NCI-H1048 (cell line): Measurements from ENCODE around the gene TYW1.
A peak's percentile ranks its signal among the peaks of the same experiment; 100 is the strongest.
"Not testable (repeated sequence)": the region's sequence is repeated elsewhere in the genome, so short reads cannot be mapped to it uniquely, and the experiment has no call there.

Experiments used
- DNase-seq: peaks from one replicate; lab custom pipeline; 2025; lab: John Stamatoyannopoulos, UW

Gene TYW1

DNA sequence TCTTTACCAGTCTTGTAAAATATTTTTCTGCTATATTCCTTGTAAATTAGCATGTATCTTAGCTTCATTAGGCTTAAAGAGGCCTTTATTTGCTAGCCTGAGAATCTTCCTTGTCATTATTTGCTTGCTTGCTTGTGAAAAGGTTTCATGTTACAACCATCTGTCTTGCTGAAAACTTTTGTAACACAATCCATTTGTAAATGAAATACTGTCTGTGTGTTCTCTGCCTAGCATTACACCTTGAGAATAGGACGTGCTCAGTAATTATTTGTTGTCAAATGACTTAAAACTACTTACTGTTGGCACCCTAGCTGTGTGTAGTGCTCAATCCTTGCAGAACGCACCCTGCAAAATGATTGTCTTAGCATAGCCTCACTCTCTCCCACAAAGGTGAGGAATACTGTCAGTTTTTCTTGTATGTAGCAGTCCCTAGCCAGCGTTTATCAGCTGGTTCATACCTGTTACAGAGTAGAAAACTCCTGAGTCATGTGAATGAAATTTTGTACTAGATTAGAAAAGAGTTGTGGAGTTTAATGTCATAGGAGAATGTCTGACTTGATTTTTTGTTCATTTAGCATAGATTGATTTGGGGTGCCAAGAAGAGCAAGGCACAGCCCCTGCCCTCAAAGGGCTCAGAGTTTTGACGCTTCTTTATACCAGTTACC, 193.3 kb downstream of the TYW1 start:
- not testable (repeated sequence) for DNase-seq

DNA sequence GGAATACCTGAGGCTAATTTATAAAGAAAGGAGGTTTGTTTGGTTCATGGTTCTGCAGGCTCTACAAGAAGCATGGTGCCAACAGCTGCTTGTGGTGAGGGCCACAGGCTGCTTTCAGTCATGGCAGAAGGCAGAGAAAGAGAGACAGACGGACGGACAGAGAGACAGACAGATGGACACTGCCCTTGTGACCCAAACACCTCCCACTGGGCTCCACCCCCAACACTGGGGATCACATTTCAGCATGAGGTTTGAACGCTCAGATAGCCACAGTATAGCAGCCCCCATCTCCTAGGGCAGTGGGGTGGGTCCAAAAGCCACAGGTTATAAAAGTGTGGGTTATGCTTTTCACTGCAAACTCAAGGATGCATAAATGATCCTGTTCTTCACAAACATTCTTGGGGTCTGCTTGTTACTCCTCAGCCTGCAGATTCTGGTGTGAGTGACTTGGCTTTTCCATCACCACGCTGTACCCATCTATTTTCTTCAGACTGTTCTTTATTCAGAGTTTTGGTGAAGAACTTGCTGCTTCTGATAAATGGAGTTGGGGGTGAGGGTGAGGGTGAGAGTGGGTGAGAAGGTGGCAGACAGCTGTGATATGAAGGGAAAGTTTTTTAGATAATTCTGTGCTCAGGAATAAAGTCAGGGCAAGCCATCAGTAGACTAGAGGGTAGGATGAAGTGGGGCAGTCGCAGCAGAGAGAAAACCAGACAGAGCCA, 194.5 kb downstream of the TYW1 start:
- not testable (repeated sequence) for DNase-seq

DNA sequence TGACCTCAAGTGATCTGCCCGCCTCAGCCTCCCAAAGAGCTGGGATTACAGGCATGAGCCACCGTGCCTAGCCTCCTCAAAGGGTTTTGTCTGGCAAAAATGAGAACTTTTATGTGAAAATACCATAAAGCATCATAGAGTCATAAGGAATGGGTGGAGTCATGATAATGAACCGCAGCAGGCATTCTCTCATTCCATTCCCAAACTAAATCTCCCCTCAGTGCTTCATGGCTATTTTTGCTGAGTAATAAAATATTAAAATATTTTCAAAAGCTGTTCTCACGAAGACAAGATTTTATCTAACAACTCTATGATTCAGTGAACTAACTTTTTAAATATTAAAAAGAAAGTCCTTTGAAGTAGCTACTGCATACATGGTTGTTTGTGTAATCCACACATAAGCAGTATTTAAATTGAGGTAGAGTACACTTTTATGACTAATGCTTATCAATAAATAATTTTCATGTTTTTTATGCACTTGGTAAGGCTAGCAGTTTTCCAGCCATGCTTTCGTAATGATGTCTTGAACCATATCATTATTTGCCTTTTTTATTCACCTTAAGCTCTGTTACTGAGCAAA, 195.6 kb downstream of the TYW1 start:
- DNase-seq: not testable (repeated sequence)

DNA sequence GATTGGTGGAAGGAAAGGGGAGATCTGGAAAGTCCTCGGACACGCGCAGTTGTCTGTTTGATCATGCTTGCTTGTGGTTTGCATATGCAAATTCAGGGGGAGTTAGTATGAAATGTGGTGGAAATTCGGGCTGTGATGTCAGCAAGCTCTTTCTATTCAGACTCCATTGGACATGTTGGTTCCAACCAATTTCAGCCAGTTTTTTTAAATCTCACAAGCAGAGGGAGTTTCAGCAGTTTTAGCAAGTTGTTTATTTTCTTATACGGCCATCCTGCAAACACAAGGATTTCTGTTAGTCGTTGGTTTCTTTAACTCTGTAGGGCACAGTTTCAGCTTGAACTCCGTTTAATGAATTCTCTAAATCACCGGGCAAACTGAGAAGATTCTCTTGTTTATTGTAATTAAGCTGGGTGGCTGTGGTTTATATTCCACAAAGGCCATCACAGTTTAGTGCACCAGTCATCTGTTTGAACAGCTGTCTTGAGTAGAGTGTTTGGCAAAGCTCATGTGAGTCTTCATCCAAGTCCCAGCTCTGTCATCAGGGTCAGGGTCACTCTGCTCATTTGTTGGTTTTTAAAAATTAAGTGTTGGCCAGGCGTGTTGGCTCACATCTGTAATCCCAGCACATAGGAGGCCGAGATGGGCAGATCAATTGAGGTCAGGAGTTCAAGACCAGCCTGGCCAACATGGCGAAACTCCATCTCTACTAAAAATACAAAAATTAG, 196.4 kb downstream of the TYW1 start:
- DNase-seq: peak; percentile 38

DNA sequence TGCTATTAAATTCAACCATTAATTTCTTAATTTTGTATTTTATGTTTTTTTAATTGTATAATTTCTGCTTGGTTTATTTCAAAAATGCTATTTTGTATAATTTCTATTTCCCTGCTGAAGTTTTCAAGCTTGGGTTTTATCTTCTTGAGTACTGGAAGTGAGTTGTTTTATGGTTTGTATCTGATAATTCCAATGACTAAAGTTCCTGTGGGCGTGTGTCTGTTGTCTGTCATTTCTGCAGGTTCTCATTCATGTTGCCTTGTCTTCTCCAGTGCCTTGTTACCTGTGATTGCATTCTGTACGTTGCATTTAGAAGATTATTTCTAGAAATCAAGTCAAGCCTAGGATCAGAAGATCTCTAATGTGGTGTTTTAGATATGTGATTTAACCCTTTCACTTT, 199.5 kb downstream of the TYW1 start:
- DNase-seq: not testable (repeated sequence)

DNA sequence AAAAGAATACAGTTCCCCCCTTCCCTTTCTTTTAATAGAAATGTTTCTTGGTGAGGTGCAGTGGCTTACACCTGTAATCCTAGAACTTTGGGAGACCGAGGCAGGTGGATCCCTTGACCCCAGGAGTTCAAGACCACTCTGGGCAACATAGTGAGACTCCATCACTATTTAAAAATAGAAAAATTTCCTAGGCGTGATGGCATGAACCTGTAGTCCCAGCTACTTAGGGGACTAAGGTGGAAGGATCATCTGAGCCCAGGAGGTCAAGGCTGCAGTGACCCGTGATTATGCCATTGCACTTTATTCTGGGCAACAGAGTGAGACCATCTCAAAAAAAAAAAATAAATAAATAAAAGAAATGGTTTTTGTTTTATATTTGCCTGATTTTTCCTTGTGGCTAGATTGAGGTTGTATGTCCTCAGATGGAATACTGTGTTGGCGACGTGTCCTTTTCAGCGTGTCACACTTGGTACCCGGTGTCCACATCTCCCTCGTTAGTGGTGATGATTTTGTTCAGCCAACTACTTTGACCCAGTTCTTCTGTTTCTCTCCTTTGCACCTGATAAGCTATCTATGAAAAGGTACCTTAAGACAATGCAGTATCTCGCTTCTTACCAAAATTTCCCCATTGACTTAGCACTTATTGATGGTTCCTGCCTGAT, 202.4 kb downstream of the TYW1 start:
- not testable (repeated sequence) for DNase-seq

DNA sequence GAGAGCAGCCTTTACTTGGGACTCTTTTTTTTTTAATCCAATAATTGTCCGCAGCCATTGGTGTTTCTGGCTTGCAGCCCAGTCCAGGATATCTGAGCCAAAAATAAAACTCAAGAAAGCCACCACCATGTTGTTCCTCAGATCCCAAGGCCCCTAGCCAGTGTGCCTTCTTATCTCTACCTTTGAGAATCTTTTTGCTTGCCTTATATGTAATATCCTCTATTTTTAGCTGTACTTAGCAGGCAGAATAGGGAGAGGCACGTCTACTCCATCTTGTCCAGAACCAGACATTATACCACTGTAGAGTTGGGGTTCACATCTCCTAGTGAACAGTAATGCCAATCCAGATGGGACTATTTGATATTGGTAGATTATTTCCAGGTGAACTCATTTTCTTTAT, 209.1 kb downstream of the TYW1 start:
- not testable (repeated sequence) for DNase-seq

DNA sequence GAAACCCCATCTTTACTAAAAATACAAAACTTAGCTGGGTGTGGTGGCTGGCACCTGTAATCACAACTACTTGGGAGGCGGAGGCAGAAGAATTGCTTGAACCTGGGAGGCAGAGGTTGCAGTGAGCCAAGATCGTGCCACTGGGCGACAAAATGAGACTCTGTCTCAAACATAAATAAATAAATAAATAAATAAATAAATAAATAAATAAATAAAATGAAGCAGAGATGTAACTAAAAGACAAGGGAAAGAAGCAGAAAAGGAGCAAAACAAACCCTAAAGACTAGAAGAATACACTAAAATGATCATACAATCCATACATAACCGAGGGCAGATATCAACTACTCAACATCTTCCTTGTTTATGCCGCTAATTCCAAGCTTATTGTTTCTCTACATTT, 209.8 kb downstream of the TYW1 start:
- no peak for DNase-seq

DNA sequence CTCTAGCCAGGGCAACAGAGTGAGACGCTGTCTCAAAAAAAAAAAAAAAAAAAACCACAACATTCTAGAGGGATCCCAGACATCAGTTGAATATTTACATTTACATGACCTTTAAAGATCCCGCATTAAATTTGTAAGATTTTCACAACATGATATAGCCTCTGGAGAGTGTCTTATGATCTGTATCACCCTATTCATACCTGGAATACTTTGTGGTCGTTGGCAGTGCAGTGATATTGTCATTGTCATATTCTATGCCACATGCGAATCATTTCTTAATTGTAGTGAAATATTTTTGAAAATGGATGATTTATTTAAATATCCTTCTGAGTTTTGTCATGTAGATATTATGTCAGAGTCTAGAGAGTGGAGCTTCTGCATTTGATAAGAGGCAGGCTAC, 212.0 kb downstream of the TYW1 start:
- not testable (repeated sequence) for DNase-seq

DNA sequence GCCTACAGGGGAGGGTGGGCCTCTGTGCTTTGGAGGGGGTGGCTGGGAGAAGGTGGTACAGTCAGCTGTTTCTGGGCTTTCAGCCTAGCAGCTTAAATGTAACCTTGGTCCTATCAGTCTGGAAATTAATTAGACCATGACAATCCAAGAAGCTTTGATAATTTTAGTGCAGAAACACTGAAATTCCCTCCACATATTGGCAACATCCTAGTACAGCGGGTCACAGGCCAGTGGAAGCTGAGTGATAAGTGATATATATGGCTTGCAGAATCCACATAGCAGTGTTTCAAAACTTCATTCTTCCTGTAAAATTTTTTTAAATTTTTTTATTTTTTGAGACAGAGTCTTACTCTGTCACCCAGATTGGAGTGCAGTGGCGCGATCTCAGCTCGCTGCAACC, 212.6 kb downstream of the TYW1 start:
- DNase-seq: no peak

DNA sequence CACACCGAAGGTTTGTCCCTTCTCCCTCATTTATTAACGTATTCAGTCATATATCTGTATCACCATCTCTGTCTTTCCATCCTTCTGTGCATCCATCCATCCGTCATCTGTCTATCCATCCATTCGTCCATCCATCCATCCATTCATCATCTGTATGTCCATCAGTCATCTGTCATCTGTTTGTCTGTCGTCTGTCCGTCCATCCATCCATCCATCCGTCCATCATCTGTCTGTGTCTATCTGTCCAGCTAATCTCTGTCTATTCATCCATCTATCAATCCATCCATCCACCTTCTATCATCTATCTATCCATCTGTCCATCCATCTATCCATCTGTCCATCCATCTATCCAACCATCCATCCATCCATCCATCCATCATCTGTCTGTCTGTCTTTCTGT, 213.9 kb downstream of the TYW1 start:
- DNase-seq: no peak

DNA sequence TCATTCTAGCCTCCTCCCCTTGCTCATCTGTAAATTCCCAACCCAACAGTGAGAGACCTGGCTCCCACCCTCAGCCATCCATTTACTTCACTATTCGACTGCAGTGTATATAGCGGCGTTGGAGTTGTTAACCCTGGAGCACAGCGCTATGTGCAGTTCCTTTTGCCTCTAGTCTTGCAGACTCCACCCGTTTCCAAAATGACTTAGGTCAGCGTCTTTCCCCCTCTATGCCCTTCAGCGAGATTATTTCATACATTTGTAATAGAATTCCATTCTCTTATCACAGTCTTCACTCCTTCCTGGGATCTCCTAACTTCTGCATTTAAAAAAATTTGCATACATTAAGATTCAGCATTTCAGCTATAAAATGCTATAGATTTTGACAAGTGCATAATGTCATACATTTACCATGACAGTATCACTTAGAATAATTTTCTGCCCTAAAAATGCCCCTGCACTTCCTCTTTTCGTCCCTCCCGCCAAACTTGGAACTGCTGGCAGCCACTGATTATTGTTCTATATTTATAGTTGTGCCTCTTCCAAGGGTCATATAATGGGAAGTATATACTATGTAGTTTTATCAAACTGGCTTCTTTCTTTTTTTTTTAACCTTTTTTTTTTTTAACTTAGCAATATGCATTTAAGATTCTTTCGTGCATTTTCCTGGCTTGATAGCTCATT, 215.2 kb downstream of the TYW1 start:
- not testable (repeated sequence) for DNase-seq

DNA sequence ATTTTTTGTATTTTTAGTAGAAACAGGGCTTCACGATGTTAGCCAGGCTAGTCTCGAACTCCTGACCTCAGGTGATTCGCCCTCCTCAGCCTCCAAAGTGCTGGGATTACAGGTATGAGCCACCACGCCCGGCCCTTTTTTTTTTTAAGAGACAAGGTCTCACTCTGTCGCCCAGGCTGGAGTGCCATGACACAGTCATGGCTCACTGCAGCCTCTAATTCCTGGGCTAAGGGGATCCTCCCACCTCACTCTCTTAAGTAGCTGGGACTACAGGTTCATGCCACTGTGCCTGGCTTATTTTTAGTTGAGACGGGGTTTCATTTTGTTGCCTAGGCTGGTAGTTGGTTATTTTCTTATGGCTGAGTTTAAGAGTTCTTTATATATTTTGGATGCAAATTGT, 216.4 kb downstream of the TYW1 start:
- DNase-seq: not testable (repeated sequence)

DNA sequence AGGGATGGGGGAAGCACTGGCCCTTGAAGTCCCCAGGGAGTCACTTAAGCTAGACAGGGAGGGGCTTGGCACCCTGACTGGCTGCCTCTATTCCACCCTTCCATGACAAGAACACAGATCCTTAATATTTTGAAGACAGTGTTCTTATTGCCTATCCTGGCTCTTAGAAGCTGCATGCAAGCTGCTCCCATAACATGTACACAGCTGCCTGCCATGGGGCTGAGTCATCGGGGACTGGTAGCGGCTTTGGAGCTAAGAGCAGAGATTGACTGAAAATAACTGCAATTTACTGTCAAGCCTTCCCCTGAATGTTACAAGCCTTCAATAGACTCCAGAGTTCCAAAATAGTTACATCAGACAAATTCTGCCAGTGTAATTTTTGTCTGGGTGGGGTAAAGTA, 226.9 kb downstream of the TYW1 start:
- not testable (repeated sequence) for DNase-seq

DNA sequence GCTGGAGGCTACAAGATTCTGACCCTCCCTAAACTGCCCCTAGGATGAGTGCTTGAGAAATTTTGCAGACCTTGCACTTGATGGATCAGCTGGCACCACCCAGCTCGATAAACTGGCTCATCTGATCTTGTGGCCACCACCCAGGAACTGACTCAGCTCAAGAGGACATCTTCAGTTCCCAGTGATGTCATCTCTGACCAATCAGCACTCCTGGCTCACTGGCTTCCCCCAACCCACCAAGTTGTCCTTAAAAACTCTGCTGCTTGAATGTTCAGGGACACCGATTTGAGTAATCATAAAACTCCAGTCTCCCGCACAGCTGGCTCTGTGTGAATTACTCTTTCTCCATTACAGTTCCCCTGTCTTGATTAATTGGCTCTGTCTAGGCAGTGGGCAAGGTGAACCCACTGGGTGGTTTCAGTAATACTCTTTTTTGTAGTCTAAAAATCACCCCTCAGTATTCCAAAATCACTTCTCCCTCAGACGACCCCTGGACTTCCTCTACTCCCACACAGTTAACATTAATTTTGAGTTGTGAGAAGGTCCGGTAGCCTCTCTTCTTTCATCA, 229.8 kb downstream of the TYW1 start:
- DNase-seq: not testable (repeated sequence)

DNA sequence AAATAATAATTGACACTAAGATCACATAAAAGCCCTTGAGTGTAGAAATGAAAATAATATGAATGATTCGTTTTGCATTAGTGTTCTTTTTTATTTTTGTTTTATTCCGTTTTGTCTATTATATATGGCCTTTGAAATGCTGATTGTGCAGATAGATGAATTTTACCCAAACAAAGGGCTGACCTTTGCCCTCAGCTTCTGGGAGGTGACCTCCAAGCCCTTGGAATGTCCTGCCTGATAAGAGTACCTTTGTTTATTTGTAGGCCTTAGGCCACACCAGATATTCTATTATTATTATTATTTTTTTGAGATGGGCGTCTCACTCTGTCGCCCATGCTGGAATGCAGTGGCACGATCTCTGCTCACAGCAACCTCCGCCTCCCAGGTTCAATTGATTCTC, 230.3 kb downstream of the TYW1 start:
- not testable (repeated sequence) for DNase-seq

DNA sequence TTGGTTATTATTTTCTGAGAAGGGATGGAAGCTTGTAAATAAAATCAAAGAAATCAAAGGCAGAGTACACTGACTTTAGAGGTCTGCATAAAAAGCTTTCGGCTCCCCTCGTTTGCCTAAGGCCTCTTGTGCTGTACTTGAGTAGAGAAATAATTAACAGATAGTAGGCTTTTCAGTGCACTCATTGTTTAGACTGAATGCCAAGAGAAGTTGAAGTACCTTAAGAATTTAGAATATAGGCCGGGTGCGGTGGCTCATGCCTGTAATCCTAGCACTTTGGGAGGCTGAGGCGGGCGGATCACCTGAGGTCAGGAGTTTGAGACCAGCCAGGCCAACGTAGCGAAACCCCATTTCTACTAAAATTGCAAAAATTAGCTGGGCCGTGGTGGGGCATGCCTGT, 232.4 kb downstream of the TYW1 start:
- not testable (repeated sequence) for DNase-seq

DNA sequence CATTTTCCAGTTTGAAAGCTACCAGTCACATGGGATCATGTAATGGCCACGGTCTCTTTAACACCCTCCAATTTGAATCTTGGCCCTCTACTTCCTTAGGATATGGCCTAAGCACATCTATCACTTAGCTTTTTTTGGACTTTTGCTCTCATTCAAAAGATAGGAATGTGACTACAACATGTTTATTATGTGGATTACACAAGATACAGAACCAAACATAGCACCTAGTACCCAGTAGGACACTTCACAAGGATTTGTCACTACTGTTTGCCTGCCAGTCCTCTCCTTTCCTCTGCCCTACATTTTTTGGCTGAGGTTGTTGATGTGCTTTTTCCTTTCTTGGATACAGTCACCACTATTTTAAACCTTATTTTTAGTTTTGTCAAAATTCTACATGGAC, 233.4 kb downstream of the TYW1 start:
- not testable (repeated sequence) for DNase-seq

DNA sequence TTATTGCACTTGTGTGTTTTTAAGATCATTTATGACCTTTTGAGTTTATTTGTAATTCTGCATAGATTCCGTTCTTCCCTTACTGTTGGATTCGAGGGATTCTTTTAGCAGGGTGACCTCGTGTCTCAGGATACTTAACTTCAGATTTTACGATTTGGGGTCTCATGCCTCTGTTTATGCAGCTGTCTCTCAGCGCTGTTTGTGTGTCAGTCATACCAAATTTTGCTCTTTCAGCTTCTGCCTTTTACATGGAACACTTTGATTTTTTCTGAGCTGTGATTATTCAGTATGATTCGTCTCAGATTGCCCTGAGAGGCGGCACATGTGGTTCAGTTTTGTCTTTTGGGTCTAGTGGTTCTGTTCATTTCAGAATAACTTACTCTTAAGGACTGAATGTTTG, 236.9 kb downstream of the TYW1 start:
- not testable (repeated sequence) for DNase-seq

DNA sequence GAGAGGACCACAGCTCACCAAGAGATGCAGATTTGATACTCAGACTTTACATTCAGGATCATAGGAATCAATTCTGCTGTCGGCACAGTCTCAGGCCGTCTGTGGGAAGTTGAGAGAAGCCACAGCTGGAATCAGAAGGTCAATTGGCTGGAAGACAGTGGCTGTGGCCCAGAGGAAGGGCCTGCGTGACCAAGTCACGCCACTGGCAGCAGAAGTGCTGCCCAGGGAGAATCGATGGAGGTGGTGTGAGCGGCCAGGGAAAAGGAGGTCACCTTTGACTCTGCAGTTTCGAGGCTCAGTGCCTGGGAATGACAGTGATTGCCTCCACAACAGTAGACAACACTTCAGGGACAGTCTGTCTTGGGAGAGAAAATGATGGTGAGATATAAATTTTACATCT, 239.6 kb downstream of the TYW1 start:
- DNase-seq: not testable (repeated sequence)

DNA sequence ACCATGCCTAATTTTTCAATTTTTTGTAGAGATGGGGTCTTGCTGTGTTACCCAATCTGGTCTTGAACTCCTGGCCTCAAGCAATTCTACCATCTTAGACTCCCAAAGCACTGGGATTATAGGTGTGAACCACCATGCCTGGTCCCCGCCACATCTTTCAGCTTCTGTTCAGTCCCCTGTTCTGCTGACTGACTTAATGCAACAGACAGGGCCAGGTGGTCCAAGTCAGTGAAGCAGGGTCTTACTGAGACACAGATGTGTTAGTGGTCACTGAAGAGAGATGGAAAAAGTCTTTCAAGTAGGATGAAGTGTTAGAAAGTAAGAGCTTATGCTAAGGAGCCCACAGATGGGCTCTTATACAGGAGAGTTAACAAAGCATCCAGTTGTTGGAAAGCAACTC, 246.2 kb downstream of the TYW1 start:
- DNase-seq: not testable (repeated sequence)
